Neural crest cell (in vitro differentiated cells): ENCODE measurements around the gene FOXP1. TPM values are rescaled to one million over a fixed set of nuclear protein-coding genes. Genes with fewer than 3 reads are reported as not detected.

Source experiments
- DNase-seq: peaks from one replicate; pipeline ENCODE4 v3.0.0; 2021; ENCODE audit warnings: low read depth, mixed read lengths, low spot score
- H3K27ac Mint-ChIP-seq: one replicate; pipeline ENCODE4 v1.8.0; 2021; ENCODE audit warnings: mild to moderate bottlenecking, mixed read lengths; ENCODE audit not compliant: unreplicated experiment
- H3K27me3 Mint-ChIP-seq: 2 replicates; pipeline ENCODE4 v1.8.0; 2021; ENCODE audit warnings: low read depth, mild to moderate bottlenecking, mixed read lengths
- H3K36me3 Mint-ChIP-seq: 2 replicates; pipeline ENCODE4 v1.8.0; 2021; ENCODE audit warnings: low read depth, mild to moderate bottlenecking, mixed read lengths
- H3K4me1 Mint-ChIP-seq: 2 replicates; pipeline ENCODE4 v1.8.0; 2021; ENCODE audit warnings: mixed read lengths
- H3K4me3 Mint-ChIP-seq: one replicate; pipeline ENCODE4 v1.8.0; 2021; ENCODE audit warnings: mild to moderate bottlenecking, mixed read lengths
- H3K9me3 Mint-ChIP-seq: 2 replicates; pipeline ENCODE4 v1.8.0; 2021; ENCODE audit warnings: mixed read lengths
- total RNA-seq: library from RNA; stranded (reverse); gene quantifications from 2 replicates; pipeline ENCODE4 v1.2.1, GENCODE V29; 2021
- TF ChIP-seq, protein P1 (sequence below): fragments of 200-600 bp; sonication (generic); conservative IDR thresholded peaks from 2 replicates; pipeline ENCODE4 v1.5.0; 2021; ENCODE audit warnings: antibody characterized with exemption, mild to moderate bottlenecking

The FOXP1 gene
- total RNA-seq, 1 donor from 2014 or later = 22.8 TPM

DNA sequence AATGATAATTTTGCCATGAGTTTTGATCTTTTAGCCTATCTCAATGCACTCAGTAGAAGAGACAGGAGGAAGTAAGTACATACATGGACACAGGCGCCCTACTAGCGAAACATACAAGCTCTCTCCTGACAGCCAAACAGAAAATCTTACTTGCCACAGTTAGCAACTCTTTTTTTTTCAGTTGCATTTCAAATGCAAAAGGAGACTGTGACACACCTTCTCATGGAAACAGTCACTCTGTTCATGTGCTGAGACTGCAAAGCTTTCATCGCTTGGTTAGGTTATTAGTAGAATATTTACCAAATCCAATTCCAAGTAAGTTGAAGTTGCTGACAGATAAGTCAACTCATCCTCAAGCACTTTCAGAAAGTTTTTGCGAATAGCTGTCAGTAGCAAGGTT, 223.3 kb downstream of the FOXP1 start:
- Mint-ChIP-seq H3K36me3 (no peaks in the 10 kb centered on the region), H3K27me3 (no peaks in the 10 kb centered on the region), H3K4me1 (peaks cover 12% of the 10 kb centered on the region), H3K4me3 (no peak overlapping the region), H3K27ac (no peak overlapping the region), H3K9me3 (no peaks in the 10 kb centered on the region)
- TF ChIP-seq, protein P1, sequence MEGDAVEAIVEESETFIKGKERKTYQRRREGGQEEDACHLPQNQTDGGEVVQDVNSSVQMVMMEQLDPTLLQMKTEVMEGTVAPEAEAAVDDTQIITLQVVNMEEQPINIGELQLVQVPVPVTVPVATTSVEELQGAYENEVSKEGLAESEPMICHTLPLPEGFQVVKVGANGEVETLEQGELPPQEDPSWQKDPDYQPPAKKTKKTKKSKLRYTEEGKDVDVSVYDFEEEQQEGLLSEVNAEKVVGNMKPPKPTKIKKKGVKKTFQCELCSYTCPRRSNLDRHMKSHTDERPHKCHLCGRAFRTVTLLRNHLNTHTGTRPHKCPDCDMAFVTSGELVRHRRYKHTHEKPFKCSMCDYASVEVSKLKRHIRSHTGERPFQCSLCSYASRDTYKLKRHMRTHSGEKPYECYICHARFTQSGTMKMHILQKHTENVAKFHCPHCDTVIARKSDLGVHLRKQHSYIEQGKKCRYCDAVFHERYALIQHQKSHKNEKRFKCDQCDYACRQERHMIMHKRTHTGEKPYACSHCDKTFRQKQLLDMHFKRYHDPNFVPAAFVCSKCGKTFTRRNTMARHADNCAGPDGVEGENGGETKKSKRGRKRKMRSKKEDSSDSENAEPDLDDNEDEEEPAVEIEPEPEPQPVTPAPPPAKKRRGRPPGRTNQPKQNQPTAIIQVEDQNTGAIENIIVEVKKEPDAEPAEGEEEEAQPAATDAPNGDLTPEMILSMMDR = no peak
- DNase-seq = no peak

DNA sequence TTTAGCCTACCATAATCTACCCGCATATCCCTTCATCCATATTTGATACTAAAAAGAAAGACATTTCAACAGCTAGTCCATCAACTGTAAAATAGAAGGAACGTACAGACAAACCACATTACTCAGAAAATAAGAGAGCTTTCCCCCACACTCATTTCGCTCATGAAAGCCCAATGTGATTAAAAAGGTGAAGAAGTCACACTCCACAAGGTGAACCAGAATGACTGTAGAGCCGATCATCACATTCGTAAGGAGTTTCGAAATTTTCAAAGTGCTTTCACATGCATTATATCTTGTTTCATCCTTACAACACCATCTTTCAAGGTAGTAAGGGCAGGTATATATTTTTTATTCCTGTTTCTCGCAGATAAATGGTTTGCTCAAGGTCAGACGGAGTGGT, 225.3 kb downstream of the FOXP1 start:
- Mint-ChIP-seq H3K27ac (no peak overlapping the region), H3K9me3 (no peaks in the 10 kb centered on the region), H3K4me3 (no peak overlapping the region), H3K36me3 (no peaks in the 10 kb centered on the region), H3K4me1 (peaks cover 12% of the 10 kb centered on the region), H3K27me3 (no peaks in the 10 kb centered on the region)
- TF ChIP-seq, protein P1 = no peak
- DNase-seq = no peak

DNA sequence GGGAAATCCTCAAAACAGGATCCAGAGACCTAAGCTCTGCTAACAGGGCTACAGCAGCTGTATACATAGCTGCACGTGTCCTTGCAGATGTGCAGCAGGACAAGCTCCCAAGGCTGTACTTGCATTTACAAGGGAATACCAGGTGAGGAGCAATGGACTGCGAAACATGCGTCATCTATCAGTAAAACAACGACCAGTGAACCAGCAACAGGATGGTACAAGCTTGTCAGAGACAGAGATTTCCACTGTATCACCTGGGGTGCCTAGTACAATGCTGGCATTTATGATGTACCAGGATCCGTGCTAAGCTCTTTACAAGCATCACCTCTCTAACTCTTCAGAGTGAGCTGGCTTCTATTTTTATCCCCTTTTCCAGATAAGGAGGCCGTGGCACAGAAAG, 227.3 kb downstream of the FOXP1 start:
- TF ChIP-seq, protein P1 = no peak
- Mint-ChIP-seq H3K36me3 (no peaks in the 10 kb centered on the region), H3K27me3 (no peaks in the 10 kb centered on the region), H3K27ac (no peak overlapping the region), H3K4me3 (no peak overlapping the region), H3K4me1 (peaks cover 7% of the 10 kb centered on the region), H3K9me3 (no peaks in the 10 kb centered on the region)
- DNase-seq = no peak

DNA sequence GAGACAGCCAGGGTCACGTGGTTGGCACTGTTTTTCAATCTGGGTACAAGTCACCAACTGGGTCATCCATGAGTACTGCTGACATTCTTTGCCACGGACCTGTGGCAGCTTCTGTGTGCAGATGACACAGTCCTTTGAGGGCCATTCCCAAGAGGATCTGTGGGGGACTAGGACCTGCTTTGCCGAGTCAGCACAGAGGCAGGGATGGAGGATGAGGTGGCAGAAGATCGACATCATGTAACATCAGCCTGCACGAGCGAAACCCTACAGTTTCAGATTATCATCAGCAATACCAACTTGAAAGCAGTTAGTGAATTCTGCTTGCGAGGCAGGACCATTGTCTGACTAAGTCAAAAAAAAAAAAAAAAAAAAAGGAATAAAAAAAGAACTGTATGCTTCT, 227.7 kb downstream of the FOXP1 start:
- H3K4me3 Mint-ChIP-seq = no peak overlapping the region
- no peaks in the 10 kb centered on the region for H3K9me3 Mint-ChIP-seq
- TF ChIP-seq, protein P1 = no peak
- no peaks in the 10 kb centered on the region for H3K27me3 Mint-ChIP-seq
- H3K4me1 Mint-ChIP-seq = peaks cover 7% of the 10 kb centered on the region
- no peak for DNase-seq
- no peak overlapping the region for H3K27ac Mint-ChIP-seq
- H3K36me3 Mint-ChIP-seq = no peaks in the 10 kb centered on the region

DNA sequence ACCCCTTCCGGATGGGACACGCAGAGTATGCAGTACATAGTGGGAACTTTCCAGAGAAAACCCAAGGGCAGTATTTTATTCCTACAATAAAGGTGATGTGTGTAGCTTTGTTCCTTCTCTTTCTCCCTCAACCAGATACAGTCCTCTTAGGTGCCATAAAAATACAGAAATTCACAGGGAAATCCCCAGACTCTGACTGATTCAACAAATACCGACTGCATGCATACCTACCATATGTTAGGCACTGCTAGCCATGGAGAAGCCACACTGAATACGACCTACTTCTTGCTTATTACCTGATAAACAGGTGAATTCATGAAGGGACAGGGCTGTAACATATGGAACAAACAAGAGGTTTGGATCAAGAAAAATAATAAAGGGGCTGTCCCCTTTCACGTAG, 228.5 kb downstream of the FOXP1 start:
- Mint-ChIP-seq H3K4me1 (peaks cover 7% of the 10 kb centered on the region), H3K36me3 (no peaks in the 10 kb centered on the region), H3K27me3 (no peaks in the 10 kb centered on the region), H3K27ac (no peak overlapping the region), H3K9me3 (no peaks in the 10 kb centered on the region), H3K4me3 (no peak overlapping the region)
- no peak for DNase-seq
- TF ChIP-seq, protein P1 = no peak
